Vagina (tissue), 2 donors: Measurements from ENCODE around the gene C13orf46.

Experiments used
- POLR2A ChIP-seq, 2 donors: fragments of 450-650 bp; IDR thresholded peaks; one replicate each; pipeline ENCODE4 v1.6.1; 2017; ENCODE audit warnings: antibody characterized with exemption in 2 of 2, mild to moderate bottlenecking in 2 of 2, moderate library complexity in 2 of 2
- POLR2AphosphoS5 ChIP-seq, 2 donors: sonication (generic); formaldehyde crosslinking; IDR thresholded peaks; one replicate each; pipeline ENCODE4 v1.9.0; 2017; ENCODE audit warnings: antibody characterized with exemption in 2 of 2, mild to moderate bottlenecking in 2 of 2, low read depth in 1 of 2; ENCODE audit not compliant: insufficient read depth in 1 of 2
- TF ChIP-seq, protein P1 (sequence below), 3 experiments: fragments of 450-650 bp in 2 of 3; fragments of 200-600 bp in 1 of 3; sonication (generic) in 1 of 3; IDR thresholded peaks; one replicate each; pipeline ENCODE4 v1.5.1; 2017 to 2019; ENCODE audit warnings: antibody characterized with exemption in 3 of 3, mild to moderate bottlenecking in 2 of 3, moderate library complexity in 2 of 3

DNA sequence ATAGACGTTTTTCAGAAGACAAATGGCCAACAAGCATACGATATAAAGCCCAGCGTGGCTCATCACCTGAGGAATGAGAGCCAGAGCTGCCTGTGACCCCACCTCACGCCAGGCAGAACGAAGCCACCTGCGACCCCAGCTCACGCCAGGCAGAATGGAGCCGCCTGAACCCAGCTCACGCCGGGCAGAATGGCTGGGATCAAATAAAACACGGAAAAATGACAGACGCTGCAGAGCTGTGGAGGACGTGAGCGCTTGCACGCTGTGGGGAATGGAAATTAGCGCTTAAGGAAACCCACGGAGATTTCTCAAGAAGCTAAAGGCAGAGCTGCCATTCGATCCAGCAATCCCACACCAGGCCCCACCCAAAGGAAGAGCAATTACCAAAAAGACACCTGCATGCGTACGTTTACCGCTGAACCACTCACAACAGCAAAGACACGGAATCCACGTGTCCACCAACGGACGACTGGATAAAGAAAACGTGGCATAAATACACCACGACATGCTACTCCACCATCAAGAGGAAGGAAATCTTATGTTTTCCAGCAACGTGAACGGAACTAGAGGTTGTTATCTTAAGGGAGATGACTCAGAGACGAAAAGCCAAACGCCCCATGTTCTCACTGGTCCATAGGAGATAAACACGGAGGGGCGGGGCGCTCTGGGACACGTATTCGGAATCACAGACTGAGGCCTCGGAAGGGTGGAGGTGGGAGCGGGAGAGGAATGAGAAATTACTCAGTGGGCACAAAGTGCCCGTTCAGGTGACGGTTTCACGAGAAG is 30.7 kb upstream of the C13orf46 start:
- TF ChIP-seq, protein P1, sequence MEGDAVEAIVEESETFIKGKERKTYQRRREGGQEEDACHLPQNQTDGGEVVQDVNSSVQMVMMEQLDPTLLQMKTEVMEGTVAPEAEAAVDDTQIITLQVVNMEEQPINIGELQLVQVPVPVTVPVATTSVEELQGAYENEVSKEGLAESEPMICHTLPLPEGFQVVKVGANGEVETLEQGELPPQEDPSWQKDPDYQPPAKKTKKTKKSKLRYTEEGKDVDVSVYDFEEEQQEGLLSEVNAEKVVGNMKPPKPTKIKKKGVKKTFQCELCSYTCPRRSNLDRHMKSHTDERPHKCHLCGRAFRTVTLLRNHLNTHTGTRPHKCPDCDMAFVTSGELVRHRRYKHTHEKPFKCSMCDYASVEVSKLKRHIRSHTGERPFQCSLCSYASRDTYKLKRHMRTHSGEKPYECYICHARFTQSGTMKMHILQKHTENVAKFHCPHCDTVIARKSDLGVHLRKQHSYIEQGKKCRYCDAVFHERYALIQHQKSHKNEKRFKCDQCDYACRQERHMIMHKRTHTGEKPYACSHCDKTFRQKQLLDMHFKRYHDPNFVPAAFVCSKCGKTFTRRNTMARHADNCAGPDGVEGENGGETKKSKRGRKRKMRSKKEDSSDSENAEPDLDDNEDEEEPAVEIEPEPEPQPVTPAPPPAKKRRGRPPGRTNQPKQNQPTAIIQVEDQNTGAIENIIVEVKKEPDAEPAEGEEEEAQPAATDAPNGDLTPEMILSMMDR (IDR thresholded peaks at IDR 0.05): no peak
- no peak for TF ChIP-seq POLR2AphosphoS5 (IDR thresholded peaks at IDR 0.05; ENCODE audit: insufficient read depth in 1 of 2, low read depth in 1 of 2)
- no peak for TF ChIP-seq POLR2A (IDR thresholded peaks at IDR 0.05)
